Uterus (tissue), 2 donors: ENCODE measurements around the gene C1QTNF6.

Experiments
- CTCF ChIP-seq, 4 experiments: fragments of 200-600 bp in 2 of 4; fragments of 450-650 bp in 2 of 4; sonication (generic) in 2 of 4; IDR thresholded peaks; one replicate each; pipeline ENCODE4 v1.5.1; 2016 to 2019; ENCODE audit warnings: antibody characterized with exemption in 4 of 4, mild to moderate bottlenecking in 2 of 4, moderate library complexity in 1 of 4
- POLR2A ChIP-seq, 2 donors: fragments of 450-650 bp; IDR thresholded peaks; one replicate each; pipeline ENCODE4 v1.6.1; 2016; ENCODE audit warnings: antibody characterized with exemption in 2 of 2, mild to moderate bottlenecking in 1 of 2, moderate library complexity in 1 of 2

- TF ChIP-seq POLR2A (IDR thresholded peaks at IDR 0.05) (no peak), CTCF (IDR thresholded peaks at IDR 0.05) (no peak)
Measured at GRCh38 chr22:37161443-37161842, 26.6 kb downstream of the C1QTNF6 start.
